Stimulated activated naive CD4-positive, alpha-beta T cell treated with Interleukin-2 at 50 U/mL for 16 hours (primary cell): Measurements from ENCODE around the gene LDLRAD4.

ENCODE experiments used
- DNase-seq: peaks from one replicate; lab custom pipeline; 2025; lab: John Stamatoyannopoulos, UW

Gene LDLRAD4

DNA sequence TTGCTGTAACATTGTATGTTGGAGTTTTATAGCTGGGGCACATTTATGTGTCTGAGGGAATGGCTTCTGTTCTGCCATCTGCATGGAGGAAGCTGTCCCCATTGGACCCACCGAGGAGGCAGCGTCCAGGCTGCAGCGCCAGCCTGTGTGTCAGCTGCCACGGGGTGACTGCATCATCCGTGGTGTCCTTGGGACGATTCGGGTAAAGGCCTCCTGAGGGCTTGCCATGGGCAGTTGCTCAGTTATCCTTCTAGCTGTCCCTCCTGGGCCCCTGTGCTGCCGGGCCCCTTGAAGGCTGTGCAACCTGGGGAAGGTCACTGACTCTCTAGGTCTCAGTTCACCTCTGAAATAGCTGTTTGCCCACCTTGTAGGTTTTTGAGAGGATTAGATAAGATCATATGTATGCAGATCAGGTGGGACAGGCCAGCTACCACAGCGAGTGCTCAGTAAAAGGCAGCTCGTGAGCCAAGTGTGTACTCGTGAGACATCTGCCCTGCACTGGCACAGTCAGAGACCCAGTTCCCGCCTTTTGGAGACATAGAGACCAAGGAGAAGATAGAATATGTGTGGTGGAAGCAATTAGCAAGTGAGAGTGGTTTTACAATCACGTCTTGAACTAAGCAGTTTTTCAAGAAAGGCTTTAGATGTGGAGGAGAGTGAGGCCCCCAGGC is 10.6 kb downstream of the LDLRAD4 start:
- no peak for DNase-seq

DNA sequence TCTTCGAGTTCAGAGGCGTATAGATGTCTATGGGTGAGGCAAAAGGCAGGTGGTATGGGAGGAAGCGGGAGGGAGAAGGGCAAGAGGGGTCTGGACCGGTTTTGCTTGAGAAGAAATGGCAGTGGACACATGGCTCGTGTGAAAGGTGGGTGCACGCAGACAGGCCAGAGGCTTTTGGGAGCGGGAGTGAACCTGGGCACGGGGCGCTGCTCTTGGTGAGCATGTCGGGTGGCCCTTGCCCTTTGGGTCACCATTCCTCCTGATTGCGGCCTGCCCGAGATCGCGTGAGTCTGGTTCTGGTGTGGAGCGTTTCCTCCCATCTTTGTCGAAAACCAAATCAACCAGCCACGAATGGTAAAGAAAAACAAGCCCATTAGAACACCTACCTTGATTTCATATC is 12.6 kb downstream of the LDLRAD4 start:
- no peak for DNase-seq

DNA sequence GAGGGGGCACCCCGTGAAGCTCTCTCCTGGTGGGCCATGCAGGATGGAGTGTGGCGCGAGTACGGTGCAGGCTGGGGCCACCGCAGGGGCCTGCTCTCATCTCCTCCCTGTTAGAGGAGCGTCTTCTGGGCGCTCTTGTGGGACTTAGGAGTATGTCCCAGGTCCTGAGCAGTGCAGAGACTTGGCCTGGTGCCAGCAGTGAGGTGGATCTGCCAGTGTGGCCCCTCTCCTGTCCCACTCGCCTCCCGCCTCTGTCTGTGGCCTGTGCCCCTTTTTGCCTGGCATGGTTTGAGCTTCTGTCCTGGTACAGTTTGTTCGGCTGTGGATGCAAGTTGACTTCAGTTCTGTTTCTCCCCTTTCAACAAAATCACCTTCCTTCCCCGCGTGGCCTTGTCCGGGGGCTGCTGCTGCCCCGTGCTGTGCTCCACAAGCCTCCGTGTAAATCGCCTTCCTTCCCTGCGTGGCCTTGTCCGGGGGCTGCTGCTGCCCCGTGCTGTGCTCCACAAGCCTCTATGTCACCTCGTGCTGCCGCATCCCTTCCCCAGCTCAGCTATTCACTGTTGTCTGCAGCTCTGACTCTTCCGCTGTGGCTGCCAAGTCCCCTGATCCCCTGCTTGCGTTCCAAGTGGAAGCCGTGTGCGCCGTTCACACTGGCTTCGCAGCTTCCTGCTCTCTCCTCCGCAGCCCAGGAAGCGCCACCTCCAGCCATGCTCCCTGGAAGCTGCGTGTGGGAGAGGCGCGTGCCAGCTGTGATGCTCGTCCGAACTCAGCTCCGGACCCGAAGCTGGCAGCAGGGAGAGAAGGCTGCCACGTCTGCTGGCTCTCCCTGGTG is 13.7 kb downstream of the LDLRAD4 start:
- DNase-seq: no peak

DNA sequence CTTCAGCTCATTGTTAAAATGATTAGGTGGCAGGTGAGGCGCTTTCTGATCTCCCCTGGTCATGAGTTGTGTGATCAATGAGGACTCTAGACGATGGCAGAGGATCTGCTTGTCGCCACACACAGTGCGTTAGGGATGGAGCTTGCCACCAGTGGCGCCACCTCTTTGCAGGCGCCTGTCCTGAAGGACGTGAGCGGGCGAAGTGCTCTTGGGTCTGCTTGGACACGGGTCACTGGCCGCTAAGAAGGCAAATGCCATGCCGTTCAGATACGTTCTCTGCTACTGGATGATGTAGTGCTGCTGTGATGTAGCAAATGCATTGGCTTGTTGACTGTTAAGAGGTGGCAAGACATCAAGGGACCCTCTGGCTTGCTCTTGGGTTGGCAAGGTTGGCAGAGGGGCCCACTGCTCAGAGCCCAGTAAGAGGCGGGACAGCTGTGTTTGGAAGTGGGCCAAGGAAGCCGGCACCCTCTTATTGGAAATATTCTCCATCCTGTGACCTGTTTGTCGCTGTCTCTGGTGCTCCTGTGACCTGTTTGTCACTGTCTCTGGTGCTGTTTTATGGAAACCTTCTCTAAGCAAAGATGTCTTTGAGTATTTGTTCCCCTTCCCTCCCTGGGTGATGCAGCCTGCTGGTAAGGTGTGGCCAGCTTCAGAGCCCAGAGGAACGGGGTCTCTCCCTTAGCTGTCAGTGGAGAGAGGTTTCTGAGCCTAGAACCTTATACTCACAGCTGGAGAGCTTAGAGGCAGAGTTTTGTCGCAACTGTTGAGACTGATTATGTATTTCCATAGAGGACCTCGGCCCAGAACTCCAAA is 14.6 kb downstream of the LDLRAD4 start:
- DNase-seq: no peak

DNA sequence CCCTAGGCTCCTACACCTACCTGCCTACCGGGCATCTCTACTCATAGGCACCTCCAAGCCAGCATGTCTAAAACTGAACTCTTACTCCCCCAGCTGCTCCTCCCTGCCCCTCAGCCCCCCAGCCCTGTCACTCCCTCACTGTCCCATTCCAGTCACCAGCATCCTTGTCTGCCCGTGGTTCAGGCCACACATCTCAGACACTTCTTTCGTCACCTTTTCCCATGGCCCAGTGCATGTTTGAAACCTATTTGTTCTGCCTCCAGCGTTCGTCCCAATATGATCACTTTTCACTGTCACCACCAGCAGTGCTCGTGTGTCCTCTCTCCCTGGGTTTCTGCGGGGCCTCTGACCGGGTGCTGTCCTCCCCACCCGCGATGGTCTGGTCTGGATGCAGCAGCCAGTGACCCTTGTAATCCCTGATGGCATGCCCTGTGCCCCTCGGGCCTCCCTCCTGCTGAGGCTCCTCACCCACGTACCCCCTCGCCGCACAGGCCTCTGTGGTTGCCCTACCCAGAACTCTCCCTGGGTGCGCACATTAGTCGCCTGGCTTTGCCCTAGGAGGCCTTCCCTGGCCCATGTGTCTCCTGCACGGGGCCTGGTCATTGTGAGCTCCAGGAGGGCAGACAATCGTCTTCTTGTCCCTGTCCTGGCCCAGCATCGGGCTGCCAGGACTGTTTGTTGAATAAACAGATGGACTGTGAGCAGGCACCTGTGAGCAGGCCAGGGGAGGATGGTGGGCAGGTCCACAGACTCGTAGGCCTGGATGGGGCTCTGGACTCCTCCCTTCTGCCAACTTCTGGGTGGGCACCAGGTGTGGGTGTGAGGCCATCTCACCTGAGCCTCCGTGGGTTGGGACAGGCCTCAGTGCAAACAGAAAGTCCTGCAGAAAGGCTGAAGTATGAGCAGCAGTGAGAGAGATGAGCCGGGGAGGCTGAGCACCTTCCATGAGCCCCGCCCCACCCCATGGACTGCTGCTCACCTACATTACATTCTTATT is 15.5 kb downstream of the LDLRAD4 start:
- no peak for DNase-seq

DNA sequence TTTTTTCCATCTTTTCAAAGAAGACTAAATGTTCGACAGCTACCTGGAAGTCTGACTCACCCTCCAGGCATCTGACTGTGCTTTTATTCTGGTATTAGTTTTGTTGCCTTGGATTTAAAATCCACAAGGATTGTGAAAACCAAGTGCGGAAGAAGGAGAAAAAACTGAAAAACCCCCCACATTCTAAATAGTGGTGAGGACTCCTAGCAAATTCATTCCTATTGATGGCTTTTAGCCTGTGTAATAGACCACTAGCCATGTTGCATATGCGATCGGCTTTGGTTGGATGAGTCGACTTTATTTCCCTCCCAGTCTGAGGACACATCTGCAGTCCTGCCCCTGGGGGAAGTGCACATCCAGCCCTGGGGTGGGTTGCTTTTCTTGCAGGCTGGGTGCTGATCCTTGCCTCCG is 16.9 kb downstream of the LDLRAD4 start:
- DNase-seq: no peak

DNA sequence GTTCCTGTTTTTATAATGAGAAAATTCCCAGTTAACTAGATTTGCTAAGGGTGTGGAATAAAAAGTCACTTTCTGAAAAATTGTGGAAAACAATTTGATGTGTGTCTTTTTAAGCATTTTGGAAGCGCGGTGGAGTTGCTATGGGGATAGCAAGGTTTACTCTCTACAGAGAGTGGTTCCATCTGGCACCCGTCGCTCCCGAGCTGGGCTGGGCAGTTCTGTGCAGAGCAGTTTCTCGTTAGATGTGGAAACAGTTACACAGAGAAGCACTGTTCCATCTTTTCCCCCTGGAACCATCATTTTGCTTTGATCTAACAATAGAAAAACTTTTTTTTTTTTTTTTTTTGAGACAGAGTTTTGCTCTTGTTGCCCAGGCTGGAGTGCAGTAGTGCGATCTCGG is 17.4 kb downstream of the LDLRAD4 start:
- DNase-seq: no peak

DNA sequence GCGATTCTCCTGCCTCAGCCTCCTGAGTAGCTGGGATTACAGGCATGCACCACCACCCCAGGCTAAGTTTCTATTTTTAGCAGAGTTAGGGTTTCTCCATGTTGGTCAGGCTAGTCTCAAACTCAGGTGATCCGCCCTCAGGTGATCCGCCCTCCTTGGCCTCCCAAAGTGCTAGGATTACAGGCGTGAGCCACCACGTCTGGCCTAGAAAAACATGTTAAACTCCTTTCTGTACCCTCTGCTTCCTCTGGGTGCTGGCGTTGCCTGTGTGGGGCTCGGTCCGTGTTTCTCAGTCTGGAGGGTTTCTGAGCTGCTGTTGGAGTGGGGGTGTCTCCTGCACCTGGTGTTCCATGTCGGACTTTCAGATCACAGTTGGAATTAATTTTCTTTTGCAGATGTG is 17.9 kb downstream of the LDLRAD4 start:
- DNase-seq: no peak

DNA sequence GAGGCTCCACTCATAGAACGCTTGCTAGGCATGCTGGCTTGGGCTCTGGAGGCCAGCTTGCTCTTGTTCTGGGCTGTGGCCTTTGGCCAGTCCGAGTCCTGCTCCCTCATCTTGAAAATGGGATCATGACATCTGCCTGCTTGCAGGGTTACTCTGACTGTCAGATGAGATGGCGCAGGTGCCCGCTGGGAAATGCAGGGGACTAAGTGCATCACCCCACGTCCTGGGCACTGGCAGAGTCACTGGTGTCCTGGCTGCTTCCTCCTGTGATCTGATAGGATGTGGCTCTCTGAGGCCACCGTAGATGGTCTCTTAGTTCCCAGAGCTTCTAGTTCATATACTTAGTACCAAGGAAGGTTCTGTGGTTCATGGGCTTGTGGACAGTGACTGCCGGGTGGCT is 18.5 kb downstream of the LDLRAD4 start:
- DNase-seq: no peak

DNA sequence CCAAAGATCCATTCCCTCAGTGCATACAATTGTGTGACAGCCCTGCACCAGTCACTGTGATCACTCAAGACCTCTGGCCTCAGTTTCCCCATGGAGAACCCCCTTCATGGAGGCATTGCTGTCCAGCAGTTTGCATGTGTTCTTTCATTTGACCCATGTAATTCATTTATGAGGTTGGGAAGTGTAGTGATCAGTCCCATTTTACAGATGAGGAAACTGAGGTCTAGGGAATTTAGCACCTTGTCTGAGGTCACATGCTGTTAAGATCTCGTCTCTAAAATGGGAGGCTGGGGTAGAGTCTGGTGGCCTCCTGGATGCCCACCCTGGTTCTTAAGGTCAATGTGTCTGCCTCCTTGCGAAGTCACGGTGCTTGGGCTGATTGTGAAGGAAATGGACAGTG is 19.1 kb downstream of the LDLRAD4 start:
- DNase-seq: no peak

DNA sequence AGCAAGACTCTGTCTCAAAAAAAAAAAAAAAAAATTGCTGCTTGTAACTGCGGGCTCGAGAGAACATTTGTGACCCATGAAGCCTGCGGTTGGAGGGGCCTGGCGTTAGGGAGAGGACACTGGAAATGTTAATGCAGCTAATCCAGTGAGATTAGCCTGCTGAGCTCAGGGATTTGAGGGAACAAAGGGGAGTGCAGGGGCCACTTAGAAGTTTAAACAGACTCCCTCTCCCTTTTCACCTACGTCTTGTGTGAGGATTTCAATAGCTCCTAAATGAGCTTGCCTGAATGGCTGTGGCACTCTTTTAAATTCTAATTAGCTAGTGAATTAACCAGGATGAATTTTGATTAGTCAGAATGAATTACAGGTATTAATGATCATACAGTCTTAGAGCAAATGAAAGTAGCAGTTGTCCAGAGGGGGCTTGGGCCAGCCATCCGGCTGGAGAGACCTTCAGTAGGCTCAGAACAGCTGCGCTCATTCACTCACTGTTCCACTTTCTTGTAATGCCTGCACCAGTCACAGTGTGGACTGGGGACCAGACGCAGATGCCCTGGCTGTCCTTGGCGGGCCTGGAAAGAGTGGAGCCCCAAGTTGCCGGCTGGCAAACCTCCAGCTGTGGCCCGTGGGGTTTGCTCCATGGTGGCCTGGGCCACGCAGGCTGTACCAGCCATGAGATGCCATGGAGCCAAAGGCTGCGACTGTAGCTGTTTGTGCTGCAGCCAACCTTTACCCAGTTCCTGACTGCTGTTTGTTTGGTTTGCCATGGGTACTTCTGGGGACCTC is 20.8 kb downstream of the LDLRAD4 start:
- DNase-seq: no peak

DNA sequence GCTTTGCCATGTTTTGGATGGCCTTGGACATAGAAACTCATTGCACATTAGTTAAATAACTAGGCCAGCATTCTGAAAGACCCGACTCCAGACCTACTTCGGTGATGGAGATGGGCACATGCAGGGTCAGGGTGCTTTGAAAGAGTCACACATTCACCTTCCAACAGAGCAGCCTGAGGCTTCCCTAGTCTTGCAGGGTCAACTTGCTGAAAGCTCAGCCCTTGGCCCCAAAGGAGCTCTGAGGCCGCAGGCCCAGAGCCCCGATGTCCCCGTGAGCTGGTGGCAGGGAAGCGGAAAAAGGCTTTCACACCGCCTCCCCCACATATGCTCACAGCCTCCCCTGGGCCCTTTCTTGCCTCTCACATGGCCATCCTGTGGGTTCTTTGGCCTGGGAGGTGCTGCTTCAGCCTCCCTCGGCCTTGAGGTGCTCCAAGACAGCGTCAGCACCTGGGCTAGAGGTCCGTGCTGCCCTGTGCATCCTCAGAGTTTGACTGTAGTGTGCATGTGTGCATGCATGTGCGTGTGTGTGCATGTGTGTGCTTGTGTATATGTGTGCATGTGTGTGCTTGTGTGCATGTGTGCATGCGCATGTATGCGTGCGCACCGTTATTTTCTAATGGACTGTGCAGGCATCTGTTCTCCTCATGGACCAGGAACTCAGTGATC is 21.6 kb downstream of the LDLRAD4 start:
- DNase-seq: no peak

DNA sequence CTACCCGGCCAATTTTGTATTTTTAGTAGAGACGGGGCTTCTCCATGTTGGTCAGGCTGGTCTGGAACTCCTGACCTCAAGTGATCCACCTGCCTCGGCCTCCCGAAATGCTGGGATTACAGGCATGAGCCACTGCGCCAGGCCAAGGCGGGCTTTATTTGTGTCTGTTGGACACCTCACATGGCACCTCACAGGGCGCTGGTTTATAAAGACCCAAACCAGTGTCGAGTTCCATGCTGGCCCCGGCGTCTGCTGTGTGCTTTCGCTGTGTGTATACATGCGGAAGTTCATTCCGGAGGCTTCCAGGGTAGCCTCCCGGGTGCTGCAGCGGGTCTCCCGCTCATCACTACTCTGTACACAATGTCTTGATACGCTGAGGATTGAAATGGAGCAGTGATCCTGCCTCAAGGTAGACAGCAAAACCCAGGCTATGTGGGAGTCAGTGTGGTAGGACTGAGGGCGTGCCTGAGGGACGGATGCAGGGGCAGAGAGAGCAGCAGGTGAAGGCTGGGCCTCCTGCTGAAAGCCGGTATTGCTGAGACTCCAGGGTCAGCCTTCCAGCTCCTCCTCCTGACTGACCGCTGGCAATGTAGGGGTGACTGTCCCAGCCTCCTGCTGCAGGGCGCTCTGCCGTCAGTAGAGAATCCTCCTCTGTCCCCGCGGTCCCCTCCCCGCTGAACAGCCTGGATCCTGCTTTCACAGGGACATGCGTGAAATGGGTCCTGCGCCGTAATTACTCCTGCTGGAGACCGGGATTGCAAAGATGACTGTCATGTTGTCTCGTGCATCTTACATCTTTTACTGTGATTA is 22.7 kb downstream of the LDLRAD4 start:
- no peak for DNase-seq

DNA sequence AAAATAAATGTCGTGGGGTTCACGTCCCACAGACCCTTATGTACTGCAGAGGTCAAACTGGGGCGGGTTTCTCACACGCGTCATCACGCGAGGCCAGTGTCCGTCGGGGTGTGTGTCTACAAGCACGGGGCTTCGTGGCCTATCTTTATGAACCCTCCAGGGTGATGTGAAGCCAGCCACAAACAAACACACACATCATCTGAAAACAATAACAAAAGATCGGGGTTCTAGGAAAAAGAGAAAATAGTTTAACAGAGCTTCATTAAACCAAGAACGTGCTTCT is 23.3 kb downstream of the LDLRAD4 start:
- DNase-seq: no peak

DNA sequence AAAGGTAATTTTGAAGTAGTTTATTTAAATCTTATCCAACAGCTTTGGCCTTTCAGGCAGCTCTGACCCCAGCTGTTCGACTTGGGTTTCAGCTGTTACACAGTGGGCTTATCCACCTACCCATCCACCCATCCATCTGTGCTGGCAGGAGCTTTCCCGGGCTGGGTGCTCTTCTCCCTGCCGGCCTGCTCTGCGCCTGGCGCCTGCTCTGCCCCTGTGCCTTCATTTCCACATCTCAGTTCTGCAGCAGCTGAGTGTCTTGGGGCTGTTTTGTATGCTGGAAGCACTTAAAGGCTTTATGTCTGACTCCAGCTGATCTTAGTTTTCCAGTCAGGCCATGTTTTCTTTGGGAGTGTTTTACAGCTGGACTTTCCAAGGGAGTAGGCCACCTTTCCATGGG is 24.2 kb downstream of the LDLRAD4 start:
- no peak for DNase-seq

DNA sequence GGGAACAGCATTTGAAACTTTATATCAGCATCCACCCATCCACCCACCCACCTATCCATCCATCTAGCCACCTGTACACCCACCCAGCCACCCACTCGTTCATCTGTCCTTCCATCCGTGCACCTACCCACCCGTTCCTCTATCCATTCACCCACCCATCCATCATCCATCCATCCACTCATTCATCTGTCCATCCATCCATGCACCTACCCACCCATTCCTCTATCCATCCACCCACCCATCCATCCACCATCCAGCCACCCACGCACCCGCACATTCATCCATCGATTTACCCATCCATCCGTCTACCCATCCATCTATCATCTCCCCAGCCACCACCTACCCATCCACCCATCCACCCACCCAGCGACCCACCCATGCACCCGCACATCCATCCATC is 24.8 kb downstream of the LDLRAD4 start:
- no peak for DNase-seq

DNA sequence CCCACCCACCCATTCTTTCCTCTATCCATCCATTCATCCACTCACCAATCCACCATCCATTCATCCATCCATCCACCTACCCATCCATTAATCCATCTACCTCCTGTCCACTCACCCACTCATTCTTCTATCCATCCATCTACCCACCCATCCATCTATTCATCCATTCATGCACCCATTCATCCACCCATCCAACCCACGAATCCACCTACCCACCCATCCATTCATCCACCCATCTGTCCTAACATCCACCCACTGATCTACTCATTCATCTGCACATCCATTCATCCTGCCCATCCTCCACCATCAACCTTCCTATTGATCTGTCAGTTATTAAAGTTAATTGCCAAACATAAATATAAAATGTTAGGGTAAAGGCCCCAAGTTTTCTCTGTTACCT is 25.6 kb downstream of the LDLRAD4 start:
- no peak for DNase-seq

DNA sequence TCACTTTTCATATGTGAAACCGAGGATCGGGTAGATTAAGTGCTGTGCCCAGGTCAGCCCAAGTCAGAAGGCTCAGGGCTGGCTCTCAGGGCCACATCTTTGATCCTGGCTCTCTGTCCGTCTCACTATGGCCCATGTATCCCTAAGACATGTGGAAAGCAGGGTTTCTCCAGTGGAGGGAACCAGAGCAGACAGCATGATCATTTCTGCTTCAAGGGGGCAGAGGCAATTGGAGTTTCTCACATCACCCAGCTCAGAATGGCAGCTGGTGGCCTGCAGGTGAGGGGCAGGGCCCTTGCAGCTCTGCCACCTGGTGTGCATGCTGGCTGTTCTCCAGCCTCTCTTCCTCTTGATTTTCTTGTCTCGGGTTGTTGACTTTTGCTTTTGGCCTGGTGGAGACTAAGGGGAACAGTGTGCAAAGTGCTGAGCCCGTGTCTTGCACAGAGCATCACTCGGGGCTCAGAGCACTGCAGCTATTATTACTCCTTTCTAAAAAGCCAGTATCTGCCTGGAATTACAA is 27.0 kb downstream of the LDLRAD4 start:
- DNase-seq: no peak

DNA sequence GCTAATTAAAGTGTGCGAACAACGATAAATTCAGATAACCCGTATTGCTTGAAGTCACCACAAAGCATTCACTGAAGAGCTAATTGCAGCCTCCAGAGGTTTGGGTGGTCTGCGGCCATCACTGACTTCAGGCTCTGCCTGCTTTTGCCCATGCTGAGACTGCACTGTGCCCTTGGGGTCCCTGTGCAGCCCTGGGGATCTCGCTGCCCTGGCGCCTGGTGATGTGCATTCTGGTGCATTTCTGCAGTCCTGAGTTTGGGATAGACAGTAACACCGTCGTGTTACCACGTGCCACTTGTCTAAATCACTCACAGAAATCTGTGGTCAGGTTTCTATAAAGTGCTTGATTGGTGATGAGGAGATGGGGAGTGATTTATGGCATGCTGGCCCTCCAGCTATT is 27.6 kb downstream of the LDLRAD4 start:
- no peak for DNase-seq
